Myocyte (in vitro differentiated cells): ENCODE measurements around the gene ZCCHC8. TPM values are rescaled to one million over a fixed set of nuclear protein-coding genes. Genes with fewer than 3 reads are reported as not detected.
A peak's percentile ranks its signal among the peaks of the same experiment; 100 is the strongest.

Experiments
- DNase-seq: peaks from one replicate; pipeline ENCODE4 v3.0.0-alpha.2; 2012; ENCODE audit warnings: low read depth
- polyA plus RNA-seq: library from polyadenylated mRNA; unstranded; fragments of >200 nt; gene quantifications from one replicate; pipeline ENCODE4 v1.2.1, GENCODE V29; 2012; ENCODE audit warnings: missing spikeins
- total RNA-seq: library from RNA; depleted of rRNA; stranded (reverse); fragments of >200 nt; gene quantifications from 2 replicates; pipeline ENCODE4 v1.2.3, GENCODE V29; 2014

The ZCCHC8 gene
- 17.1 and 20.3 TPM in 2 replicates for total RNA-seq
- polyA plus RNA-seq, result 10.3 TPM

DNA sequence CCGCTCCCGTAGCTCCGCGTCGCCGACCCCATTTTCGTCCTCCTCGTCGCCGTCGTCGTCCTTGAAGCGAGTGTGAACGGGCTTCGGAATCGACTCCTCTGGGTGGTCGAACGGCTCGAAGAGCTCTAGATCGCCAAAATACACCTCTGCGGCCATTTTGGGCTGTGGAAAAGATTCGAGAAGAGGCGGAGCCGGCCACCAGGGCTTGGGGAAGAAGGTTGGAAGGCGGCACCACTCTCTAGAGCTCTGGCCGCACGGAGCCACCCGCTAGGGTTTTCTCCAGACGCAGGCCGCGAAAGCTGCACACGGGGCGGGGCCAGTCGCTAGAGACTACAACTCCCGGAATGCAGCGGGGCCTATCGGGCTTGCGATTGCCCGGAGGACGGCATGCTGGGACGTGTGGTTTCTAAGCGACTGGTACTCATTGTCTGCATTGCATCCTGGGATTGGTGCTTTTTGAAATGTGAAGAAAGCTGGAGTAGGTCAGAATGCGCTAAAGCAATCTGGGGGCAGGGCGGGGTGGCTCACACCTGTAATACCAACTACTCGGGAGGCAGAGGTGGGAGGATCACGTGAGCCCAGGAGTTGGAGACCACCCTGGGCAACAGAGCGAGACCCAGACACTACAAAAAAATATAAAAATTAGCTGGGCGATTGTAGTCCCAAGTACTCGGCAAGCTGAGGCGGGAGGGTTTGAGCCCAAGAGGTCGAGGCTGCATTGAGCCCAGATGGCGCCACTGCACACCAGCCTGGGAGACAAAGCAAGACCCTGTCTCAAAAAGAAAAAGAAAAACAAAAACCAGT, at the start of gene ZCCHC8:
ZCCHC8 (minus strand) TSS at position 248 of the 804 bp plus-strand sequence; CDS start at position 156, 92 bp downstream.
- peak; percentile 98 for DNase-seq

DNA sequence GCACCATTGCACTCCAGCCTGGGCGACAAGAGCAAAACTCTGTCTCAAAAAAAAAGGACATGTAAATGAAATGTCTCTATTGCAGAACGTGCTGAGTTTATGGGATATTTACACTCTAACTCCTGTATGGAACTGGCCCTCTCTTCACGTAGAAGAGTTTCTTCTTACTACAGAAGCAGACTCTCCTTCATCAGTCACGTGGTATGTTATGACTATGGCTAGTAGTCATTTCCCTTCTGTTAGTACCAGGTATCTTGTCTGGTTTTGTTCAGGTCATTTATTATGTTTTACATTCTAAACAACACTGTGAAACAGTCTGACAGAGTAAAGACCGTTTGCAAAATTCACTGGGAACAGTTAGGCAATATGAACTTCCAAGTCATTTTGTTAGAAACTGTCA, 46.6 kb upstream of the ZCCHC8 start:
- no peak for DNase-seq

DNA sequence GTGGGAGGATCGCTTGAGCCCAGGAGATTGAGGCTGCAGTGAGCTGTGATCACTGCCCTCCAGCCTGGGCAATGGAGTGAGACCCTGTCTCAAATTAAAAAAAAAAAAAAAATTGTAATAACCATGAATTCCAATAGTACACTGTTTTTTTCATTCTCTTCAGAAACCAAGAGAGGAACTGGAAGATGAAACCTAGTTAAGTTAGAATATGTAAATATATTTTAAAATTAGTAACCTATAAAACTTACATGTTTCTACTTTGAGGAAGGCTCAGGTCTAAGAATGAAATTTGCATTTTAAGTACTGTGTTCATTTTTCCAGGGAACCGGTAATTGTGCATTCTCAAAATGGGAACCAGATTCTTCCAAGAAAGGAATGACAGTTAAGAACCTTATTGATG, 45.1 kb upstream of the ZCCHC8 start:
- DNase-seq, result no peak

DNA sequence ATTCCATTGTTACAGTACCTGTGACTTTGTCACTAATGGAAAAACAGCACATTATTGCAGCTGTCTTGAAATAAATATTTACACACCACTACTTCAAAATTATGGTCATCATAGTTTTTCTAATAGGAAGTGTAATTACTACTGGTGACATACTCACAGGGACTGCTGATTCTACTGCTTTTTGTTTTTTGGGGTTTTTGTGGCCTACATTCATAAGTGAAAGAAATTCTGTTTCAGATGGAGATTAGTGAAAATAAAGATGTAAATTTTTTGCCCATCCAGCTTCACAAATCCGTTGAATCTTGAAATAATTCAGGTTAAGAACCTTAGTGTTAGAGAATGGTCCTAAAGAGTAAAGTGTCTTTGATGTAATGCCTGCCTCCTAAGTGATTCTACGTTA, 43.8 kb upstream of the ZCCHC8 start:
- no peak for DNase-seq

DNA sequence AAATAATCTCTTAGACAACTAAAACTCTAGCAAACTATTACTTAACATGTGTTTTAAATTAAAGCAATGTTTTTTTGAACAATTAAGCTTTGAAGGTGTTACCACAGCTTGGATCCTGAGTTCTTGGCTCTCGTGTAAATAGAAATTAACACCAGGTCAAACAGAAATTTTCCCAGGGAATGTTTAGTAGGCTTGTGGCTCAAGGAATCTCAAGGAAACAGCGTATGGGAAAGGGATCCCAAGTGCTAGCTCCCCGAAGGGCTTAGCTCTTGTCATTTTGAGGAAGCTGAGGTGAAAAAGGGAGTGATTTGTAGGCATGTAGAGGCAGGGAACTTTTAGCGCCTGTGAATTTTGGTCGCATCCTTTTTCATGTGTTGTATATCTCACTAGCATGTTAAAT, 37.8 kb upstream of the ZCCHC8 start:
- no peak for DNase-seq

DNA sequence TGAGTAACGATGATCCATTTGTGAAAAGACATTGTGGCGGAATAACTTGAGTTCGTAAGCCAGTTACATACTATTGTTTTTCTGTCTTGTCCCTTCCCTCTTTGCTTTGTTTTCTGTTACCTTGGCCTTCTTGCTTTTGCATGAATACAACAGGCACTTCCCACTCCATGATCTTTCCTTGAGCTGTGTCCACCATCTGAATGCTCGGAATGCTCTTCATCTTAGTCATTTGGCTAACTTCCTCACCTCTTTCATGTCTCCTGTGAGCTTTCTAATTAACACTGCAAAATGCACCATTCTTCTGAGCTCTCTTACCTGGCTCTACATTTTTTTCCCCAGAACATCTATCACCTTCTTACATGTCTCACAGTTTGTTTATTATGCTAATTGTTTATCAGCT, 36.3 kb upstream of the ZCCHC8 start:
- no peak for DNase-seq

DNA sequence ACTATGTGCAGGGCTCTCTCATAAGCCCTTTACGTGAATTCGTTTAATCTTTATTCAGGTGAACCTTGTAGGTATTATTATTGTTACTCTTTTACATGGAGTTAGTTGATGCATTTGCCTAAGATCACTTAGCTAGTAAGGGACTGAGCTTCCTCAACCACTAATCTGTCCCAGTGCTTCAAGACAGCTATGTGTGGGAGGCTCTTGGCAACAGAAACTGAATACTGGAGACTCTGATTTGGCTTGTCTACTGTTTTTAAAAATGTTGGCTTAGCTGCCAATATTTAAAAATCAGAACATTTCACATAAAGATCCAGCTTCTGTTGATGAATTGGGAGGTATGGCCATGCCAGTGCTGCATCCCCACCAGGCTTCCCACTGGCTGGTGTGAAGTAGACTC, 33.1 kb upstream of the ZCCHC8 start:
- DNase-seq, result no peak

DNA sequence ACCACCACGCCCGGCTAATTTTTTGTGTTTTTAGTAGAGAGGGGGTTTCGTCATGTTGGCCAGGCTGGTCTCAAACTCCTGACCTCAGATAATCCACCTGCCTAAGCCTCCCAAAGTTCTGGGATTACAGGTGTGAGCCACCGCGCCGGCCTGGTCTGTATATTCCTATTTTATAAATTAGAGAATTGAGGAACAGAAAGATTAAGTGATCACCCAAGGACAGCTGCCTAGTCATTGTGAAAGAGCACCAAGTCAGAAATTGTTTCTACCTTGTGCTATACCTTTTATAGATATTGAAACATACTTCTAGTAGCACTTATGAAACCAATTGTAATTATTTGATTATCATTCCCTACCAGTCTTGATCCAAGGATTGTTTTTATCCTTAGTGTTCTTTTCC, 28.3 kb upstream of the ZCCHC8 start:
- no peak for DNase-seq

DNA sequence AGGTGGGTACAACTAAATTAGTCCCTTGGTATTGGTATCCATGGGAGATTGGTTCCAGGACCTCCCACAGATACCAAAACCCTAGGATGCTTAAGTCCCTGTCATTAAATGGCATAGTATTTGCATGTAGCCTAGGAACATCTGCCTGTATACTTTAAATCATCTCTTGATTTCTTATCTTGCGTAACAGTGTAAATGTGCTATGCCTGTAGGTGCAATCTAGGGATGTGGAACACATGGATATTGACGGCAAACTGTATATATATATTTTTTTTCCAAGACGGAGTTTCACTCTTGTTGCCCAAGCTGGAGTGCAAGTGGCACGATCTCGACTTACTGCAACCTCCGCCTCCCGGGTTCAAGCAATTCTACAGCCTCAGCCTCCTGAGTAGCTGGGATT, 27.9 kb upstream of the ZCCHC8 start:
- DNase-seq, result no peak

DNA sequence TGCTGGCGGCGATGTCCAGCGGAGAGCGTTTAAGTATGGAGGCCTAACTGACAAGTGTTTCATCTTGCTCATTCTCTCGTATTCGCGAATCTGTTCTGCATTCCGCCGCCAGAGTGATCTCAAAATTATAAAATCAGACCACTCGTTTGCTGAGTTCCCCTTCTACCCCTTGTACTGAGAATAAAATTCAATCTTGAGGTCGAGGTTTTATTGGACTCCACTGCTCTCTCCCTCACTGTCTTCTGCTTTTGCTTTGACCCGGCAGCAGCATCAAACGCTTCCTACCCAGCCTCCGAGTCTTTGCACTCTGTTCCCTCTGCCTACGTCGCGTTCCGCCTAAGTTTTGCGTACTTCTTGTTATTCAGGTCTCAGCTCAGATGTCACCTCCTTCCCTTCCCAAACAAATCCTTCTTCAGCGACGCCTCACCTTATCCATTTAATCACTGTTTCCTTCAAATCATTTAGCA, 26.8 kb upstream of the ZCCHC8 start:
- no peak for DNase-seq

DNA sequence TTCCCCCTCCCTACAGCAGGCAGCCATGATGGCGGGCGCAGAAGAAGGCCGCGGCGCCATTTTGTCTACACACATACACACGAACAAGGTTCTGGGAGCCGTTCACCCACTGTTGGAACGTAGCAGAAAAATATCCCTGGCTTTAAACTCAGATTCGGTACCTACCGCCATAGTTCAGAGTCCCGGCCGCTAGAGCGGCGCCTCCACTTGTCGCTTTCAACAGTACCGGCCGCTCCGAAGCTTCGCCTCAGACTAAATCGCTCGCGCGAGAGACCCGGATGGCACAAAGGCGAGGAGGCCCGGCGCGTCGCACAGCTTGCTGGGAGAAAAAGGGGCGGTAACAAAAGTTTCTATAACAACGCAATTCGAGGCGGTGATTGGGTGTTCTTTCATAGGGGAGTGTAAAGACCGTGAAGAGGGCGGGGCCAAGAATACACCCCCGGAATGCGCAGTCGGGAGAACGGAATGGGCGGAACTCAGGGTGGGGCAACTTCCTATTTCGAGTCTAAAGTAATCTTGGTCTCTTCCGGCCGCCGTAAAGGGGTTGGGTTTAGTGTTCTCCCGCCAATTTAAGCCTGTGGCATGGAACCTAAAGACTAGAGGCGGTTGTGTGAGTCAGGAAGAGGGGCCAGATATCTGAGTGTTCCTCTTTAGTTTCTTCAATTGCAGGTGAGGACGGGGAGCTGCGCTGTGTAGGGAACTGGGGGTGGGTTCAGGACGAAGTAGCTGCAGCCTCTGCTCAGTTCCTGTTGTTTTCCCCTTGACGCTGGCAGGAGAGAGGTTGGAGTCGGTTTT, 26.1 kb upstream of the ZCCHC8 start, which contains the start of the genes KNTC1 and RSRC2:
KNTC1 (plus strand) TSS at position 567 of the 795 bp plus-strand sequence. CDS start 2,815 bp downstream, outside the sequence.
RSRC2 (minus strand) TSS at position 254 of the 795 bp plus-strand sequence; CDS start at position 171, 83 bp downstream.
- peak; percentile 100 for DNase-seq

DNA sequence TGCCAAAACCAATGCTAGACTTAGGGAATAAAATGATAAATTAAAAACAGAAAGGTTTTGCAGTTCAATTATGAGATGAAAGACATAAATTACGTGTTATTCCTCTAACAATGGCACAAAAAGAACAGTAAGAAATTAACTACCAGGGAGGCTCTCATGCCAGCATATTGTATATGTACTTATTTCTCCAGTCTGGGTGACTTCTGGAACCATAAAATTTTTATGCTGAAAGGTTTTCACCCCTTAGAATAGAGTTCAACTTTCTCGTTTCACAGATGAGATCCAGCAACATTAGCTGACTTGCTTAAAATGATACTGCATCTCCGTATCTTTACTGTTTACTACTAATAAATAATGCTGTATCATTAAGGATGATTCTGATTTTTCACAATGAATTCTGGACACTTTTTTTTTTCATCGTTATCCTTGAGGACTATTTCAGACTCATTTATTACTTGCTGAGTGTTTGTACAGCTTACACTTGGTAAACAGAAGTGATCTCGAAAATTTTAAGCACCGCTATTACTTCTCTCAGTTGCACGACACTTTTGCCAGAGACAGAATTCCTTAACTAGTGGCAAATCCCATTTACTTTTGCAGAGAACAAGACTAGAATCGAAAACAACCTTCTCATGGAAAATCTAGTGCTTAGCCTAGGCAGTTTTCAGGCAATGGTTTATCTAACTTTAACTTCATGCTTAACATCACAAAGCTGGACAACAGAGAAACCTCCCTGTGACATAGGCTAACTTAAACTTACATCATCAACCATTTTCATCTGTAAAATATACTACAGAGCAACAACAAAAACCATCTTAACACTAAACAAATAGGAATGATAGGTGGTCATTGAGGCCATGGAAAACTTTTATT, 23.4 kb upstream of the ZCCHC8 start:
- no peak for DNase-seq

DNA sequence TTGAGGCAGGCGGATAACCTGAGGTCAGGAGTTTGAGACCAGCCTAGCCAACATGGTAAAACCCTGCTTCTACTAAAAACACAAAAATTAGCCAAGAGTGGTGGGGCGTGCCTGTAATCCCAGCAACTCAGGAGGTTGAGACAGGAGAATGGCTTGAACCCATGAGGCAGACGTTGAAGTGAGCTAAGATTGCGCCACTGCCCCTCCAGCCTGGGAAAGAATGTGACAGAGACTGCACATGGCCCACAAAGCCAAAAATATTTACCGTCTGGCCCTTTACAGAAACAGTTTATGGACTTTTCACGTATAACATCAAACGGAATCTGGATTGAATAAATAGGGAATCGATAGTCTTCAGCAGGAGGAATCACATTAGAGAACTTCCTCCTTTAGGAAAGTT, 22.5 kb upstream of the ZCCHC8 start:
- no peak for DNase-seq

DNA sequence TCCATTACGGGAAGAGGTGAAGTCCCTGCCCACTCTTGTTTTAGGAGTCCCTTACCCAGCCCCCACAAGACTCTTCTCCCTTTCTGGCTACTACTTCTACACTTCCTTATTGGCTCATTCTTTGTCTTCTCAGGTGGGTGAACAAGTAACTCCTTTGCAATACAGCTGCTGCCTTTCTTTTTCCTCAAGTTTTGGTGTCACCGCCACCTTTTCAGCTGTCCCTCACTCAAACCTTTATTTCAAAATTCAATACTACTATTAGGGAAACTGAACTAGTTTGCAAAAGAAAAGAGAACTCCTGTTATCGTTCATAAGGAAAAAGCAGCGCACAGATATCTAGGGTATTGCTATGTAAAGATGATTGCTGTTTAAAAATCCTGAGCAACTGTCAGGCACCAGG, 19.9 kb upstream of the ZCCHC8 start:
- DNase-seq, result no peak

DNA sequence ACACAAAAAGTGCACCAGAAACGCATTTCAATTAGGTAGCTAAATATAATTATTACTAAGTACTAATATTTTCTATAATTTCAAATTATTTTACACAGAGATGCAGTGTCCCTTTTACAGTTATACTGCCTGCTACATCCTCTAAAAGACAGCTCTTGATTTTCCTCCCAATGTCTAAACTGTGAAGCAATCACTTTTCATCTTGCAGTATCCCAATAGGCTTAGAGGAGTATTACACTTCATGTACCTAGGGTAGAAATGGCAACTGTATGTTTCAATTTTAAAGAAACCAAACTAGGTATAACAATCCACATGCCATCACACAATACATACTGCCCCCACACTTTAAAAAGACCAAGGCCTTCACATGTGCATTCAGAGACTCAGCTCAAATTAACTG, 18.7 kb upstream of the ZCCHC8 start:
- DNase-seq, result no peak

DNA sequence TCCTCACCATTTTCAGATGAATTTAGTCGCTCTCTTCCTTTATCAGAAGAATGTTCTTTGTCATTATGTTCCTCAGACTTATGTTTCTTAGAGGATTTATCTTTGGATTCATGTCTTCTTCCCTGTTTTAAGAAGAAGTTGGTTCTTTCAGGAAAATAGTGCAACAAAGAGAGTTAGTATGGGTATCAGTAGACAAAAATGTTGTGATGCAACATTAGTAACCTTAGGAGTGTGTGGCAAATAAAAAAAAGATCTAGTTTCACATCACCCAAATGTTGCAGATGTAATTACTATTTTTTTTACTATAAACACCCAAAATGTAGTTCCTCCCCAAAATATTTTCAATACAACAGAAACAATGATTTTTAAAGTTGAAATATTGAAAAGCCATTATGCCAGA, 18.2 kb upstream of the ZCCHC8 start:
- DNase-seq, result no peak

DNA sequence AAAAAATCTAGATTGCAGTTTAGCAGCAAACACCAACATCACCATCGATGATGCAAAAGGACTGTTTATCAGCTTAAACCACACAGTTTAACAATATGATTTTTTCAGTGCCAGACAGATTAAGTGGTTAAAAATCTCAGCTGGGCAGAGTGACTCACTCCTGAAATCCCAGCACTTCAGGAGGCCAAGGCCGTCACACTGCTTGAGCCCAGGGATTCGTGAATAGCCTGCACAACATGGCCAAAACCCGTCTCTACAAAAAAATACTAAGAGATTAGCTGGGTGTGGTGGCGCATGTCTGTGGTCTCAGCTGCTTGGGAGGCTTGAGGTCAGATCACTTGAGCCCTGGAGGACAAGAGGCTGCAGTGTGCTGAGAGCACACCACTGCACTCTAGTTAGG, 17.1 kb upstream of the ZCCHC8 start:
- DNase-seq, result peak; percentile 97

DNA sequence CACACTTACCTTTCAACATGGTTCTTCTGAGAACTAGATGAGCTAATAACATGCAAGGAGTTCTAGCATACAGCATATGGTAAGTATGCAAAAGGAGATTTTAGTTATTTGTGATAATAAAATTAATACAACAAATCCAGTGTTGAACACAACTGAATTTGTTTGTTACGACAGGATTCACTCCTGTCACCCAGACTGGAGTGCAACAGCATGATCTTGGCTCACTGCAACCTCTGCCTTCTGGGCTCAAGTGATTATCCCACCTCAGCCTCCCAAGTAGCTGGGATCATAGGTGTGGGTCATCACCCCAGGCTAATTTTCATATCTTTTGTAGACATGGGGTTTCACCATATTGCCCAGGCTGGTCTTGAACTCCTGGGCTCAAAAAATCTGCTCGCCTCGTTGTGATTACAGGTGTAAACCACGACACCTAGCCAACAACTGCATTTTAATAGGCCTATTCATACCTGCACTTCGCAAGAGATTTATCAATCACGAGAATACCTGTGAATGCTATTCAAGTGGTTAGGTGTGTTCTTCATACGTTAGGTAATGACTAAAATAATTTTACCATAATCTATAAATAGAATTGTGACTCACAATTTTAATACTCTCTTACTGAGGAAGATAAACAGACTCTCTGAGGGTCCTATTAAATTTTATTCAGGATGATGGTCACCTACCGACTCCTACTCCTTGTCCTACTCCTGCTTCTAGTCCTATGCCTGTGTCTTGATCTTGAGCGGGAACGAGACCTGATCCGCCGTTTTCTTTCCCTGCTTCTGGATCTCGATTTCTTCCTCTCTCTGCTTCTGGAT, 16.0 kb upstream of the ZCCHC8 start:
- no peak for DNase-seq

DNA sequence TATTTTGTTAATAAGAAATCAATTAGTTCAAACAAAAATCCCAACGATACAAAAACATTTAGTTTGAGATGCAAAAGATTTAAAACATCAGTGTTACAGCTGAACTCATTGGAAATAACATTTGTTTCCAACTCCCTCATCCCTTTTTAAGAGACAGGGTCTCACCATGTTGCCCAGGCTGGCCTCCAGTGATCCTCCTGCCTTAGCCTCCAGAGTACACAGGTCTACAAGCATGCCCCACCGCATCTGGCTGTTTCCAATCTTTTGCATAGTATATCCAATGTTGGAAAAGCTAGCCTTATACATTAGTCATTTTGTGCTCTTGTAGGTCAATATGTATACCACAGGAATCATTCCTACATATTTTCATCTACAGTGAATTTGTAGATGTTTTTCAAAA, 14.5 kb upstream of the ZCCHC8 start:
- DNase-seq, result no peak

DNA sequence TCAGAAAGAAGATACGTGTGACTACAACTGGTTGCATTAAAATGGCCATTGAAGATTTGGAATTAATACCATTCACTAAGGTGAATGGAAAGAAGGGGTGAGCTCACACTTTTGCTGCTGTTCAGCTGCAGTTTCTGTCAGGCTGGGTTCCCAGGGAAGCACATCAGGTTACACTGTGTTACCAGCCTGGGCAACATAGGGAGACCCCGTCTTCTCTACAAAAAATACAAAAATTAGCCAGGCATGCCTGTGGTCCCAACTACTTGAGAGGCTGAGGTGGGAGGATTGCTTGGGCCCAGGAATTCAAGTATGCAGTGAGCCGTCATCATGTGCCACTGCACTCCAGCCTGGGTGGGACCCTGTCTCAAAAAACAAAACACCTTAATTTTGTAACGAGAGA, 12.9 kb upstream of the ZCCHC8 start:
- DNase-seq, result no peak
